ENCODE data around the gene XPO6. TPM values are rescaled to one million over a fixed set of nuclear protein-coding genes. Genes with fewer than 3 reads are reported as not detected.
"Not testable (repeated sequence)": the region's sequence is repeated elsewhere in the genome, so short reads cannot be mapped to it uniquely, and the experiment has no call there.

XPO6 gene
- total and polyA plus RNA-seq, 8 donors, result 75.7 to 155 (median 80.1) TPM

GRCh38 chr16:28241924-28242323 is 30.2 kb upstream of the XPO6 start:
- intact Hi-C loops (cut with DNase I), result no loop called here
- TF ChIP-seq, protein P1, sequence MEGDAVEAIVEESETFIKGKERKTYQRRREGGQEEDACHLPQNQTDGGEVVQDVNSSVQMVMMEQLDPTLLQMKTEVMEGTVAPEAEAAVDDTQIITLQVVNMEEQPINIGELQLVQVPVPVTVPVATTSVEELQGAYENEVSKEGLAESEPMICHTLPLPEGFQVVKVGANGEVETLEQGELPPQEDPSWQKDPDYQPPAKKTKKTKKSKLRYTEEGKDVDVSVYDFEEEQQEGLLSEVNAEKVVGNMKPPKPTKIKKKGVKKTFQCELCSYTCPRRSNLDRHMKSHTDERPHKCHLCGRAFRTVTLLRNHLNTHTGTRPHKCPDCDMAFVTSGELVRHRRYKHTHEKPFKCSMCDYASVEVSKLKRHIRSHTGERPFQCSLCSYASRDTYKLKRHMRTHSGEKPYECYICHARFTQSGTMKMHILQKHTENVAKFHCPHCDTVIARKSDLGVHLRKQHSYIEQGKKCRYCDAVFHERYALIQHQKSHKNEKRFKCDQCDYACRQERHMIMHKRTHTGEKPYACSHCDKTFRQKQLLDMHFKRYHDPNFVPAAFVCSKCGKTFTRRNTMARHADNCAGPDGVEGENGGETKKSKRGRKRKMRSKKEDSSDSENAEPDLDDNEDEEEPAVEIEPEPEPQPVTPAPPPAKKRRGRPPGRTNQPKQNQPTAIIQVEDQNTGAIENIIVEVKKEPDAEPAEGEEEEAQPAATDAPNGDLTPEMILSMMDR (IDR thresholded peaks at IDR 0.05), result no peak
- no peak overlapping the region for H3K4me3 ChIP-seq
- no peaks in the 10 kb centered on the region for H3K36me3 ChIP-seq
- peaks cover 0 to 6% of the 10 kb centered on the region in 2 donors for H3K9me3 ChIP-seq
- DNase-seq (no peak), ATAC-seq (no peak)
- no peaks in the 10 kb centered on the region for H3K4me1 ChIP-seq
- no peak overlapping the region for H3K27ac ChIP-seq
- no peaks in the 10 kb centered on the region for H3K27me3 ChIP-seq

DNA sequence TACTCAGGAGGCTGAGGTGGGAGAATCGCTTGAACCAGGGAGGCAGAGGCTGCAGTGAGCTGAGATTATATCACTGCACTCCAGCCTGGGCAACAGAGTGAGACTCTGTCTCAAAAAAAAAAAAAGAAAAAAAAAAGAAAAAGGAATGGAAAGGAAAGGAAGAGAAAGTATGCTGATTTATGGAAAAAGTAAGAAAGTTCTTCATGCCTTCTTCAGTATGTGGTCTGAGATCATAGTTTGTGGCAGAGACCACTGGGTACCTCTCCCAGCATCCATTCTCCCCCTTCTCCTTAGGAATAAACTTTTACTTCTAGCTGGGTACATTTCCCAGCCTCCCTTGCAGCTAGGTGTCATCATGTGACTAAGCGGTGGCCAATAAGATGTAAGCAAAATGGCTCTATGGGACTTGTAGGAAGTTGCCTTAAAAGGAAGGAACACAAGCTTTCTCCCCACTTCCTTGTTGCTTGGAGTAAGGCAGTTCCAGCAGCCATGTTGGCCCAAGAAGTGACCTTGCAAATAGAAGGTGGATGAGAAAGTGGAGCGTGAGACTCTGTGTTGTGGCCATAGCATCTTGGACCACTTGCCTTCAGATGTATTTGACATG is 26.1 kb upstream of the XPO6 start:
- Histone ChIP-seq H3K4me3 (no peak overlapping the region), H3K9me3 (peaks cover 0 to 6% of the 10 kb centered on the region in 2 donors), H3K27ac (no peak overlapping the region), H3K27me3 (no peaks in the 10 kb centered on the region), H3K36me3 (no peaks in the 10 kb centered on the region), H3K4me1 (no peaks in the 10 kb centered on the region)
- DNase-seq (no peak), ATAC-seq (no peak)
- intact Hi-C loops (cut with DNase I), result no loop called here
- TF ChIP-seq, protein P1 (IDR thresholded peaks at IDR 0.05), result no peak

DNA sequence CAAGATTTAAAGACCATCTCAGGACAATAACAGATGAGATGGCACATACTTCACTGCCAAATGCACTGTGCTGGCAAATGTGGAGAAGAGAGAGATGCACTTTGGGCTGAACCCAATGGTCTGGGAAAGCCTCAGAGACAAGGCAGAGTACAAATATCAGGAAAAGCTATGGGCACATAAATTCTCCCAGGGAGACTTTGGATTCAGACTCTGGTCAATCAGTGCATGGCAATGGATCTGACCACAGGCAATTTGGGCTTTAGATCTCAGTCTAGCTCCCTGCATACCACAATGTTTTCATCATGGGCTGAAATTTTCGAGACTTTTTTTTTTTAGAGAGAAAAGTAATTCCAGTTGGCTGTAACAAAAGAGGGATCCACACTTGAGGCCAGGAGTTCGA is 20.0 kb upstream of the XPO6 start:
- TF ChIP-seq, protein P1 (IDR thresholded peaks at IDR 0.05), result no peak
- ATAC-seq (no peak), DNase-seq (no peak)
- Histone ChIP-seq H3K9me3 (no peaks in the 10 kb centered on the region), H3K36me3 (no peaks in the 10 kb centered on the region), H3K4me1 (no peaks in the 10 kb centered on the region), H3K4me3 (no peak overlapping the region), H3K27me3 (no peaks in the 10 kb centered on the region), H3K27ac (no peak overlapping the region)
- intact Hi-C loops (cut with DNase I), result no loop called here

GRCh38 chr16:28223909-28224308 is 12.1 kb upstream of the XPO6 start:
- ATAC-seq; H3K4me3 ChIP-seq; H3K27ac ChIP-seq; H3K9me3 ChIP-seq; intact Hi-C loops (cut with DNase I); H3K4me1 ChIP-seq; H3K36me3 ChIP-seq; H3K27me3 ChIP-seq; DNase-seq: not testable (repeated sequence)

GRCh38 chr16:28219777-28220176 is 8.0 kb upstream of the XPO6 start:
- DNase-seq; intact Hi-C loops (cut with DNase I); ATAC-seq; H3K36me3 ChIP-seq; H3K27ac ChIP-seq; H3K9me3 ChIP-seq; H3K27me3 ChIP-seq; H3K4me1 ChIP-seq; H3K4me3 ChIP-seq: not testable (repeated sequence)

GRCh38 chr16:28219282-28219681 is 7.5 kb upstream of the XPO6 start:
- no peak for DNase-seq
- Histone ChIP-seq H3K36me3 (no peaks in the 10 kb centered on the region), H3K27ac (no peak overlapping the region), H3K4me1 (no peaks in the 10 kb centered on the region), H3K9me3 (no peaks in the 10 kb centered on the region), H3K4me3 (no peak overlapping the region), H3K27me3 (no peaks in the 10 kb centered on the region)
- no peak for ATAC-seq
- intact Hi-C loops (cut with DNase I), result no loop called here
- TF ChIP-seq, protein P1 (IDR thresholded peaks at IDR 0.05), result no peak
